BLaER1 (cell line): Measurements from ENCODE around the gene ARMH1.
A peak's percentile ranks its signal among the peaks of the same experiment; 100 is the strongest.

Experiments used
- H3K27ac ChIP-seq: shearing (Covaris generic); formaldehyde crosslinking; 2 replicates; pipeline ENCODE4 v1.8.1; 2022
- H3K27me3 ChIP-seq: shearing (Covaris generic); formaldehyde crosslinking; 2 replicates; pipeline ENCODE4 v1.8.1; 2022
- H3K36me3 ChIP-seq: shearing (Covaris generic); formaldehyde crosslinking; 2 replicates; pipeline ENCODE4 v1.8.1; 2022
- H3K4me1 ChIP-seq: shearing (Covaris generic); formaldehyde crosslinking; 2 replicates; pipeline ENCODE4 v1.8.1; 2022
- H3K4me2 ChIP-seq: shearing (Covaris generic); formaldehyde crosslinking; 2 replicates; pipeline ENCODE4 v1.8.1; 2022
- H3K4me3 ChIP-seq: shearing (Covaris generic); formaldehyde crosslinking; 2 replicates; pipeline ENCODE4 v1.8.1; 2022
- H3K9ac ChIP-seq: shearing (Covaris generic); formaldehyde crosslinking; 2 replicates; pipeline ENCODE4 v1.8.1; 2022
- H3K9me3 ChIP-seq: shearing (Covaris generic); formaldehyde crosslinking; 2 replicates; pipeline ENCODE4 v1.8.1; 2022
- H4K20me1 ChIP-seq: shearing (Covaris generic); formaldehyde crosslinking; 2 replicates; pipeline ENCODE4 v1.8.1; 2022
- Cebpa-rat ChIP-seq: shearing (Covaris generic); IDR thresholded peaks from 2 replicates; pipeline ENCODE4 v1.8.1; 2022

ARMH1 gene

DNA sequence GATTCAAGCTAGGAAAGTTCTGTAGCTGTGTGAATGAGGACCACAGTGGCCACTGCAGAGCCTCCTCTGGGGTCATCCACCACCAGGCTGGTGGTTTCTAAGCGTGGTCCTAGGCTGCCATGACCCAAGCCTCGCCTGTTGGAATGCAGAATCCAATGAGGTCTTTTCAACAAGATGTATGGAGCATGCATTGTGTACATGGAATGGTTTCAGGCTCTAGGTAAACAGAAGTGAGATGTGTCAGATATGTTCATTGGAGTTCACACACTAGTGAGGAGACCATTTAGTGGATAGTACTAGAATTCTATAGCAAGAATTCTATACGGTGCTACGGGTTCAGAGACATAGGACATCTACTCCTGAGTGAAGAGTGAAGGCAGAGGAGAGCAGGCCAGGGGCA lies 45.8 kb downstream of the ARMH1 start:
- Histone ChIP-seq H3K36me3 (no peaks in the 10 kb centered on the region), H3K27ac (no peak overlapping the region), H3K4me1 (peaks cover 72% of the 10 kb centered on the region), H3K4me2 (no peak overlapping the region), H3K4me3 (no peak overlapping the region), H3K27me3 (no peaks in the 10 kb centered on the region), H3K9me3 (0 out of 2 replicates have a peak, but pooled peaks cover 4% of the 10 kb centered on the region), H3K9ac (no peak overlapping the region), H4K20me1 (no peaks in the 10 kb centered on the region)
- no peak for TF ChIP-seq Cebpa-rat

DNA sequence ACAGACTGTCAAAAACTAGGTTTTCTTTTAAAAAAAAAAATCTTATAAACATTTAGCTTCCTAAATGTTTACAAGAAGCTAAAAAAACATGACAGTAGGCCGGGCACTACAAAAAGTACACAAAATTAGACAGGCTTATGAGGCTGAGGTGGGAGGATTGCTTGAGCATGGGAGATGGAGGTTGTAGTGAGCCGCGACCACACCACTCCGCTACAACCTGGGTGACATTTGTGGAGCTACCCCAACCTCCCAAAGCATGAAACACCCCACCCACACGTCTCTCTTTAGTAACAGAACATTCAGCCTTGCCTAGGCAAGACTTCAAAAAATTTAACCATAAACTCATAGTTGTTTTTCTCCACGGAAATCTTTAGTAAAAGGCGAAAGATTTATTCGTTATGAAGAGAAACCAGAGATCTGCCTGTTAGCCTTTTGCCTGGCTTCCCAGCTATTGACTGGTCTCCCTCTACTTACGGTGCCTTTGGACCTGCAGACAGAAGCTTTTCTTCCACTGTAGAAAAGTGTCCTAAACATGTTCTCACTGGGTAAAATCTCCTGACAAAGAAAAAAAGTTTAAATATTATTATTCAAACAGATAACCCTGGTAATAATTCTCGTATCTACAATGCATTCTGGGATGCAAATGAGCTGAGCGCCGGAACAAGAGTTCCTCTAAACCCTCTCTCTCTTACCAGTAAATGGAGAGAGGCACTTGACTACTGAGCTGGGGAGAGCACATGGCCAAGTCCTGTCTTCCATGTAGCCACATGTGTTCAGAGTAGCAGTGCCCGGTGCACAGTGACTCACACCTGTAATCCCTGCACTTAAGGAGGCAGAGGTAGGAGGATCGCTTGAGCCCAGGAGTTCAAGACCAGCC lies 47.2 kb downstream of the ARMH1 start:
- Histone ChIP-seq H3K9me3 (0 out of 2 replicates have a peak, but pooled peaks cover 4% of the 10 kb centered on the region), H3K27me3 (no peaks in the 10 kb centered on the region), H3K27ac (peak overlapping the region; percentile 81), H4K20me1 (no peaks in the 10 kb centered on the region), H3K4me2 (peak overlapping the region; percentile 32), H3K36me3 (no peaks in the 10 kb centered on the region), H3K4me3 (no peak overlapping the region), H3K9ac (peak overlapping the region; percentile 70), H3K4me1 (peaks cover 66% of the 10 kb centered on the region)
- TF ChIP-seq Cebpa-rat: no peak

DNA sequence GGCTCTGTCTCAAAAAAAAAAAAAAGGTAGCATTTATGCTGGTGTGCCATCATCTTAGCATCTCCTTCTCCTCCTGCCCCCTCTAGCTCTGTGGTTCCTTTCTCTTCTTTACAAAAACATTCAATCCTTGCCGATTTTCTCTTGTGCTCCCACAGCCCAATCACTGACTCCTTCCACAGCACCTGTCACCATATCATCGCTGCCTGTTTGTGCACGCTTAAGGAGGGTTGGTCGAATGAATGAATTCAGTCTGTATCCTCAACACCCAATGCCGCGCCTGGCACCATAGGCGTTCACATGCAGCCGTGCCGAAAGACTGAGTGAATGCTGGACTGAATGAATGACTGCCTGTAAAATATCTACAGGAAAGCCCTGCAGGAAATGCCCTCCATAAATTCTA lies 48.5 kb downstream of the ARMH1 start:
- no peaks in the 10 kb centered on the region for H3K27me3 ChIP-seq
- H3K4me2 ChIP-seq: peak overlapping the region; percentile 71
- no peak for TF ChIP-seq Cebpa-rat
- H3K4me3 ChIP-seq: 0 out of 2 replicates have a peak overlapping the region, but pooled peaks have one; percentile 33
- peak overlapping the region; percentile 74; the same call in 1 of the 2 replicates for H3K27ac ChIP-seq
- peak overlapping the region; percentile 64; the same call in 1 of the 2 replicates for H3K9ac ChIP-seq
- H3K9me3 ChIP-seq: 0 out of 2 replicates have a peak, but pooled peaks cover 4% of the 10 kb centered on the region
- peaks cover 55% of the 10 kb centered on the region for H3K4me1 ChIP-seq
- no peaks in the 10 kb centered on the region for H4K20me1 ChIP-seq
- H3K36me3 ChIP-seq: no peaks in the 10 kb centered on the region

- Histone ChIP-seq H3K4me1 (peaks cover 53% of the 10 kb centered on the region), H3K9ac (peak overlapping the region; percentile 64; the same call in 1 of the 2 replicates), H4K20me1 (no peaks in the 10 kb centered on the region), H3K4me2 (peak overlapping the region; percentile 71), H3K9me3 (0 out of 2 replicates have a peak, but pooled peaks cover 4% of the 10 kb centered on the region), H3K27me3 (no peaks in the 10 kb centered on the region), H3K36me3 (no peaks in the 10 kb centered on the region), H3K27ac (peak overlapping the region; percentile 74), H3K4me3 (0 out of 2 replicates have a peak overlapping the region, but pooled peaks have one; percentile 33)
- no peak for TF ChIP-seq Cebpa-rat
Measured at GRCh38 chr1:44723496-44724295, 49.2 kb downstream of the ARMH1 start.

DNA sequence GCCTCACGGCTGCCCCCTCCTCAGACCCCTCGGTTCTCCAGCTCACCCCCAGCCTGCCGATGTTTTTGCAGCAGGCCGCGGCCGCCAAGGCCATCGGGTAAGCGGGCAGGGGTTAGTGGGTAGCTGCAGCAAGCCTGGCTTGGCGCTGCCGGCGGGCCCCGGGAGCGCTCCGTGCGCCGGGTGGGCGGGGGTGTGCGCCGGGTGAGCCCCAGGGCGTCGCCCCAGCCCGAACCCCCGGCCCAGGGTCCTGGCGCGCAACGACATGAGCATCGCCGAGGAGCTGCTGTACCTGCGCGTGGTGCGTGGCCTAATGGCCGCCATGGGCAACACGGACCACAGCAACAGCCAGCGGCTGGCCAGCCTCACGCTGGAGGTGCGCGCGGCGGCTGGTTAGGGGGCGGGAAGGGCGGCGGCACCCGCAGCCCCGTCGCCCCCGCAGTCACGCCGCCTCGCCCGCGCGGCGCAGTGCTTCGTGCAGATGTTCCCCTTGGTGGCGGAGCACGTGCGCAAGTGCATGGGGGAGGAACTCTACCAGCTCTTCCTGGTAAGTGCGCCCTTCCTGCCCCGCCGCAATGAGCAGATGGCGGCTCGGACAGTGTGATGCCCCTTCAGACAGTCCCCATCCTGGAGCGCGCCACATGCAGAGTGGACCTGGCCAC lies 49.9 kb downstream of the ARMH1 start:
- 0 out of 2 replicates have a peak, but pooled peaks cover 4% of the 10 kb centered on the region for H3K9me3 ChIP-seq
- no peak overlapping the region for H3K9ac ChIP-seq
- H3K36me3 ChIP-seq: no peaks in the 10 kb centered on the region
- peak overlapping the region; percentile 74 for H3K27ac ChIP-seq
- H3K27me3 ChIP-seq: no peaks in the 10 kb centered on the region
- no peak for TF ChIP-seq Cebpa-rat
- H3K4me3 ChIP-seq: no peak overlapping the region
- H3K4me2 ChIP-seq: peak overlapping the region; percentile 71
- H4K20me1 ChIP-seq: no peaks in the 10 kb centered on the region
- H3K4me1 ChIP-seq: peaks cover 53% of the 10 kb centered on the region

GRCh38 chr1:44724955-44725698 lies 50.6 kb downstream of the ARMH1 start:
- no peak overlapping the region for H3K9ac ChIP-seq
- H3K27me3 ChIP-seq: no peaks in the 10 kb centered on the region
- peaks cover 51% of the 10 kb centered on the region for H3K4me1 ChIP-seq
- H3K4me3 ChIP-seq: no peak overlapping the region
- peak overlapping the region; percentile 71 for H3K4me2 ChIP-seq
- 0 out of 2 replicates have a peak, but pooled peaks cover 4% of the 10 kb centered on the region for H3K9me3 ChIP-seq
- no peak for TF ChIP-seq Cebpa-rat
- H3K27ac ChIP-seq: peak overlapping the region; percentile 22; the same call in 1 of the 2 replicates
- H4K20me1 ChIP-seq: no peaks in the 10 kb centered on the region
- no peaks in the 10 kb centered on the region for H3K36me3 ChIP-seq

GRCh38 chr1:44730741-44731512 lies 56.4 kb downstream of the ARMH1 start, which contains the start of gene RNU5D-1:
TSS of gene RNU5D-1 (minus strand) at chr1:44731170.
- Histone ChIP-seq H3K4me1 (peaks cover 48% of the 10 kb centered on the region), H3K9ac (peak within 1 kb of the TSS; percentile 87), H4K20me1 (no peaks in the 10 kb centered on the region), H3K9me3 (no peaks in the 10 kb centered on the region), H3K27ac (peak within 1 kb of the TSS; percentile 96), H3K4me3 (peak within 1 kb of the TSS; percentile 49), H3K36me3 (no peaks in the 10 kb centered on the region), H3K4me2 (peak within 1 kb of the TSS; percentile 71), H3K27me3 (no peaks in the 10 kb centered on the region)
- no peak for TF ChIP-seq Cebpa-rat

DNA sequence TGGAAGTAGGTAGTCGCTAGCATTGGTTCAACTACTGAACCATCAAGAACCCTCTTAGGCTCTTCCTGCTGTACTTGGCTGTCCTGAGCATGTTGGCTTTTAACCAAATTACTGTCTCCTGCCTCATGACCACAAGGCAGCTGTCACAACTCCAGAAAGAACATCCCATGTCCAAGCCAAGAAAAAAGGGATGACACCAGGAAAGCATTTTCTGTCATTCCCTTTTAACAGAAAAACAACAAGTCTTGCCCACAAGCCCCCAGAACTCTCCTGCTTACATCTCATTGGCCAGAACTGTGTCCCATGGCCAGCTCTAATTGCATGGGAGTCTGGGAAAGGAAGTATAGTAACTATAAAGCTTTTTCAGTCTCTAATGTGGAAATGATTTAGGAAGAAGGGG lies 58.9 kb downstream of the ARMH1 start:
- Histone ChIP-seq H3K36me3 (no peaks in the 10 kb centered on the region), H3K27ac (no peak overlapping the region), H3K27me3 (no peaks in the 10 kb centered on the region), H3K9me3 (0 out of 2 replicates have a peak, but pooled peaks cover 4% of the 10 kb centered on the region), H3K4me1 (peaks cover 48% of the 10 kb centered on the region), H3K4me2 (peak overlapping the region; percentile 36), H3K4me3 (no peak overlapping the region), H4K20me1 (no peaks in the 10 kb centered on the region), H3K9ac (peak overlapping the region; percentile 19; the same call in 1 of the 2 replicates)
- no peak for TF ChIP-seq Cebpa-rat
